Measurements from ENCODE around the gene SREBF2.
A peak's percentile ranks its signal among the peaks of the same experiment; 100 is the strongest.

Gene SREBF2

GRCh38 chr22:41832553-41833368 is at the start of gene SREBF2:
Gene SREBF2 (plus strand): TSS chr22:41833105. CDS start chr22:41833271, 166 bp downstream.
- DNase-seq (ENCODE audit: low spot score): peak; percentile 100

GRCh38 chr22:41787331-41787730 is 45.6 kb upstream of the SREBF2 start:
- DNase-seq (ENCODE audit: low spot score): no peak

- DNase-seq (ENCODE audit: low spot score): no peak
Observed at GRCh38 chr22:41793871-41794270, 39.0 kb upstream of the SREBF2 start.

GRCh38 chr22:41798736-41799135 is 34.2 kb upstream of the SREBF2 start:
- no peak for DNase-seq (ENCODE audit: low spot score)

GRCh38 chr22:41799486-41800347 is 33.2 kb upstream of the SREBF2 start:
- DNase-seq (ENCODE audit: low spot score): peak; percentile 21

GRCh38 chr22:41800348-41801146 is 32.4 kb upstream of the SREBF2 start, which contains the start of gene CCDC134:
Gene CCDC134 (plus strand): TSS chr22:41800679. CDS start chr22:41808891, 8,212 bp downstream.
- DNase-seq (ENCODE audit: low spot score): peak; percentile 88

- no peak for DNase-seq (ENCODE audit: low spot score)
Observed at GRCh38 chr22:41801147-41801819, 31.6 kb upstream of the SREBF2 start.

- DNase-seq (ENCODE audit: low spot score): no peak
Observed at GRCh38 chr22:41801886-41802285, 31.0 kb upstream of the SREBF2 start.

GRCh38 chr22:41805639-41806038 is 27.3 kb upstream of the SREBF2 start:
- DNase-seq (ENCODE audit: low spot score): no peak

- DNase-seq (ENCODE audit: low spot score): no peak
Observed at GRCh38 chr22:41808400-41808799, 24.5 kb upstream of the SREBF2 start.

GRCh38 chr22:41810022-41810421 is 22.9 kb upstream of the SREBF2 start:
- DNase-seq (ENCODE audit: low spot score): no peak

- DNase-seq (ENCODE audit: low spot score): no peak
Observed at GRCh38 chr22:41812805-41813545, 19.9 kb upstream of the SREBF2 start.

- no peak for DNase-seq (ENCODE audit: low spot score)
Observed at GRCh38 chr22:41813726-41814410, 19.0 kb upstream of the SREBF2 start.

- no peak for DNase-seq (ENCODE audit: low spot score)
Observed at GRCh38 chr22:41815716-41816115, 17.2 kb upstream of the SREBF2 start.

- no peak for DNase-seq (ENCODE audit: low spot score)
Observed at GRCh38 chr22:41816241-41816640, 16.7 kb upstream of the SREBF2 start.

- no peak for DNase-seq (ENCODE audit: low spot score)
Observed at GRCh38 chr22:41816871-41817270, 16.0 kb upstream of the SREBF2 start.

- DNase-seq (ENCODE audit: low spot score): no peak
Observed at GRCh38 chr22:41818011-41818410, 14.9 kb upstream of the SREBF2 start.

GRCh38 chr22:41818596-41818995 is 14.3 kb upstream of the SREBF2 start:
- no peak for DNase-seq (ENCODE audit: low spot score)

- no peak for DNase-seq (ENCODE audit: low spot score)
Observed at GRCh38 chr22:41819257-41819656, 13.6 kb upstream of the SREBF2 start.

GRCh38 chr22:41820447-41820846 is 12.5 kb upstream of the SREBF2 start:
- DNase-seq (ENCODE audit: low spot score): no peak

Data from putamen (tissue), 1 donor.